ENCODE data around the gene SCGB1C1. TPM values are rescaled to one million over a fixed set of nuclear protein-coding genes. Genes with fewer than 3 reads are reported as not detected.

Gene SCGB1C1
- total and polyA plus RNA-seq, 9 of the 15 experiments (the other 6 are each of a cell fraction or from before 2014, with no cell fraction given), result not detected

DNA sequence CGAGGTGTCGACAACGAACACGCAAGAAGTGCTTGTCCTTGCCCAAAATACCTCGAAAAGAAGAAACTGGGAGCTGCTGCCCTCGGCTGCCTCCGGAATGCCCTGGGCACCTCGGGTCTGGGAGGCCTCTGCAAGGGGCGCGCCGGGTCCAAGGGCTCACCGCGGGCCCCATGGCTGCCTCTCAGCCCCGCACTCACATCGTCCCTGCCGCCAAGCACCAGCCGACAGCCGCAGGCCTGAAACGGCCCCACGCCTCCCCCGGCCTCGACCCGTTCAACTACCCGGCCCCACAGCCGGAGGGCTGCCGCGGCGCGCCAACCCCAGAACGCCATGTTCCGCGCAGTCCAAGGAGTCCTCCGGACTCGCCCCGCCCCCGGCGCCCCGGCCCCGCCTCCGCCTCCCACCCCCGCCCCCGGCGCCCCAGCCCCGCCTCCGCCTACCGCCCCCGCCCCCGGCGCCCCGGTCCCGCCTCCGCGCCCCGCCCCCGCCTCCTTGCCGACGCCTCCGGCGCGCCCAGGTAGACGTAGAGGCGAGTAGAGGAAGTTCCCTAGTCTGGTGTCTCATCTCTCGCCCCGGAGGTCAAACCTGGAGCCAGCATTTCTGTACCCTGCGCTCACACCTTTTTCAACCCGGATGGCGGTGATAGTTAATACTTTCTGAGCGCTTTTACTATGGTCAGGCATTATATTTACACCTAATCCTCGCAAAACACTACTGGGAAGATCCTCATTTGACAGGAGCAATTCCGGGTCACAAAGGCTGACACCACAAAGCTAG is 43.3 kb downstream of the SCGB1C1 start, which contains the start of gene SIRT3 (continued):
- no peak for TF ChIP-seq RBM15 (IDR thresholded peaks at IDR 0.05; ENCODE audit: insufficient read depth, low read length)
- 0 out of 4 replicates have a peak, but pooled peaks of 1 of the 2 experiments have one; percentile 60 for TF ChIP-seq BCLAF1 (IDR thresholded peaks at IDR 0.05; ENCODE audit: borderline replicate concordance in 1 of 2, control insufficient read depth in 1 of 2, low read depth in 2 of 2, low read length in 1 of 2)
- TF ChIP-seq FOSL1 (tag; conservative IDR thresholded peaks at IDR 0.05), result peak; percentile 37
- no peak for TF ChIP-seq E2F8 (IDR thresholded peaks at IDR 0.05; ENCODE audit: low read depth, partially characterized antibody)
- no peak for TF ChIP-seq HDAC2 (IDR thresholded peaks at IDR 0.05)
- no peak for TF ChIP-seq ZNF764 (CRISPR knock-in tag; IDR thresholded peaks at IDR 0.05; ENCODE audit: low read depth)
- no peak for TF ChIP-seq CBX3 (IDR thresholded peaks at IDR 0.05; ENCODE audit: borderline replicate concordance in 1 of 2, low read length in 2 of 2)
- no peak for TF ChIP-seq ZNF561 (CRISPR knock-in tag; conservative IDR thresholded peaks at IDR 0.05)
- TF ChIP-seq NR2C1 (IDR thresholded peaks at IDR 0.05), result peak; percentile 85
- peak; percentile 73 for TF ChIP-seq NR2C1 (tag; IDR thresholded peaks at IDR 0.05)
- TF ChIP-seq BACH1 (tag; IDR thresholded peaks at IDR 0.05), result no peak
- no peak for TF ChIP-seq FOXK1 (CRISPR knock-in tag; IDR thresholded peaks at IDR 0.05; ENCODE audit: borderline replicate concordance)
- no peak for TF ChIP-seq RBBP5 (IDR thresholded peaks at IDR 0.05; ENCODE audit: borderline replicate concordance, insufficient read depth, low read length, poor library complexity, severe bottlenecking)
- 0 out of 2 replicates have a peak, but pooled peaks have one; percentile 44 for TF ChIP-seq ZNF511 (CRISPR knock-in tag; IDR thresholded peaks at IDR 0.05)
- TF ChIP-seq KDM1A (IDR thresholded peaks at IDR 0.05), result no peak
- no peak for TF ChIP-seq HNRNPLL (IDR thresholded peaks at IDR 0.05; ENCODE audit: low read depth, low read length, poor library complexity, severe bottlenecking)
- TF ChIP-seq GABPA (tag; conservative IDR thresholded peaks at IDR 0.05; ENCODE audit: low read depth), result no peak
- TF ChIP-seq NR2C2 (CRISPR knock-in tag; IDR thresholded peaks at IDR 0.05), result no peak
- TF ChIP-seq NR2C2 (tag; IDR thresholded peaks at IDR 0.05), result peak; percentile 95
- TF ChIP-seq XRCC4 (IDR thresholded peaks at IDR 0.05; ENCODE audit: extremely low read depth, insufficient read depth, insufficient read length), result no peak
- TF ChIP-seq PML (IDR thresholded peaks at IDR 0.05; ENCODE audit: low read length), result no peak
- no peak for TF ChIP-seq HDAC6 (IDR thresholded peaks at IDR 0.05; ENCODE audit: low read depth, low read length)

Data from K562 (cell line).